ENCODE data around the gene TTYH2.

- TF ChIP-seq, protein P1, sequence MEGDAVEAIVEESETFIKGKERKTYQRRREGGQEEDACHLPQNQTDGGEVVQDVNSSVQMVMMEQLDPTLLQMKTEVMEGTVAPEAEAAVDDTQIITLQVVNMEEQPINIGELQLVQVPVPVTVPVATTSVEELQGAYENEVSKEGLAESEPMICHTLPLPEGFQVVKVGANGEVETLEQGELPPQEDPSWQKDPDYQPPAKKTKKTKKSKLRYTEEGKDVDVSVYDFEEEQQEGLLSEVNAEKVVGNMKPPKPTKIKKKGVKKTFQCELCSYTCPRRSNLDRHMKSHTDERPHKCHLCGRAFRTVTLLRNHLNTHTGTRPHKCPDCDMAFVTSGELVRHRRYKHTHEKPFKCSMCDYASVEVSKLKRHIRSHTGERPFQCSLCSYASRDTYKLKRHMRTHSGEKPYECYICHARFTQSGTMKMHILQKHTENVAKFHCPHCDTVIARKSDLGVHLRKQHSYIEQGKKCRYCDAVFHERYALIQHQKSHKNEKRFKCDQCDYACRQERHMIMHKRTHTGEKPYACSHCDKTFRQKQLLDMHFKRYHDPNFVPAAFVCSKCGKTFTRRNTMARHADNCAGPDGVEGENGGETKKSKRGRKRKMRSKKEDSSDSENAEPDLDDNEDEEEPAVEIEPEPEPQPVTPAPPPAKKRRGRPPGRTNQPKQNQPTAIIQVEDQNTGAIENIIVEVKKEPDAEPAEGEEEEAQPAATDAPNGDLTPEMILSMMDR (IDR thresholded peaks at IDR 0.05): no peak
- TF ChIP-seq FOXJ3 (CRISPR knock-in tag; IDR thresholded peaks at IDR 0.05; ENCODE audit: borderline replicate concordance) (no peak), CREB1 (CRISPR knock-in tag; IDR thresholded peaks at IDR 0.05) (no peak), SP1 (CRISPR knock-in tag; conservative IDR thresholded peaks at IDR 0.05) (no peak)
- TF ChIP-seq, protein P2, sequence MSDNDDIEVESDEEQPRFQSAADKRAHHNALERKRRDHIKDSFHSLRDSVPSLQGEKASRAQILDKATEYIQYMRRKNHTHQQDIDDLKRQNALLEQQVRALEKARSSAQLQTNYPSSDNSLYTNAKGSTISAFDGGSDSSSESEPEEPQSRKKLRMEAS (CRISPR knock-in tag; IDR thresholded peaks at IDR 0.05): no peak
Measured at GRCh38 chr17:74187761-74188160, 25.6 kb upstream of the TTYH2 start.

Measured in WTC11 (cell line).